Vagina (tissue), 2 donors: ENCODE data around the gene CDC73. TPM values are rescaled to one million over a fixed set of nuclear protein-coding genes. Genes with fewer than 3 reads are reported as not detected.
A peak's percentile ranks its signal among the peaks of the same experiment; 100 is the strongest.

Source experiments
- DNase-seq, 2 donors: peaks; one replicate each; pipeline ENCODE4 v3.0.0-alpha.2; 2017; ENCODE audit errors: extremely low spot score in 2 of 2
- H3K27ac ChIP-seq: fragments of 200-600 bp; sonication (generic); one replicate; pipeline ENCODE4 v1.5.1; 2019
- H3K27me3 ChIP-seq: fragments of 200-600 bp; sonication (generic); one replicate; pipeline ENCODE4 v1.5.1; 2019
- H3K36me3 ChIP-seq, 2 donors: fragments of 200-600 bp; sonication (generic); one replicate each; pipeline ENCODE4 v1.5.1; 2017 to 2019
- H3K4me1 ChIP-seq: fragments of 200-600 bp; sonication (generic); one replicate; pipeline ENCODE4 v1.5.1; 2019
- H3K4me3 ChIP-seq, 2 donors: fragments of 200-600 bp; sonication (generic); 1 replicate in 1 of 2; 2 replicates in 1 of 2; pipeline ENCODE4 v1.5.1; 2016 to 2019
- H3K9me3 ChIP-seq: fragments of 200-600 bp; sonication (generic); one replicate; pipeline ENCODE4 v1.5.1; 2019
- CTCF ChIP-seq, 3 experiments: fragments of 450-650 bp in 2 of 3; fragments of 200-600 bp in 1 of 3; sonication (generic) in 1 of 3; IDR thresholded peaks; one replicate each; pipeline ENCODE4 v1.5.1; 2017 to 2019; ENCODE audit warnings: antibody characterized with exemption in 3 of 3, mild to moderate bottlenecking in 2 of 3, moderate library complexity in 2 of 3
- POLR2A ChIP-seq, 2 donors: fragments of 450-650 bp; IDR thresholded peaks; one replicate each; pipeline ENCODE4 v1.6.1; 2017; ENCODE audit warnings: antibody characterized with exemption in 2 of 2, mild to moderate bottlenecking in 2 of 2, moderate library complexity in 2 of 2
- POLR2AphosphoS5 ChIP-seq, 2 donors: sonication (generic); formaldehyde crosslinking; IDR thresholded peaks; one replicate each; pipeline ENCODE4 v1.9.0; 2017; ENCODE audit warnings: antibody characterized with exemption in 2 of 2, mild to moderate bottlenecking in 2 of 2, low read depth in 1 of 2; ENCODE audit not compliant: insufficient read depth in 1 of 2
- intact Hi-C: fragments of 100-400 bp; cut with DNase I; formaldehyde crosslinking; loops from one replicate; pipeline ENCODE4 v1.15.1; 2023
- total RNA-seq: library from RNA; depleted of rRNA; stranded (reverse); fragments of >200 nt; gene quantifications from one replicate; pipeline ENCODE4 v1.2.3, GENCODE V29; 2016

CDC73 gene
- total RNA-seq, 1 donor from 2014 or later = 28.5 TPM

GRCh38 chr1:193183019-193183627 lies 61.3 kb downstream of the CDC73 start:
- Histone ChIP-seq H3K27me3 (no peaks in the 10 kb centered on the region), H3K9me3 (no peaks in the 10 kb centered on the region), H3K4me3 (no peak overlapping the region), H3K36me3 (no peaks in the 10 kb centered on the region), H3K27ac (no peak overlapping the region), H3K4me1 (peaks cover 34% of the 10 kb centered on the region)
- intact Hi-C loops = no loop called here
- TF ChIP-seq POLR2AphosphoS5 (IDR thresholded peaks at IDR 0.05; ENCODE audit: insufficient read depth in 1 of 2, low read depth in 1 of 2) = no peak
- TF ChIP-seq POLR2A (IDR thresholded peaks at IDR 0.05) = no peak
- peak; percentile 52 to 78 (median 56) for TF ChIP-seq CTCF (IDR thresholded peaks at IDR 0.05)
- no peak for DNase-seq

GRCh38 chr1:193184776-193185175 lies 62.9 kb downstream of the CDC73 start:
- Histone ChIP-seq H3K4me1 (peaks cover 44% of the 10 kb centered on the region), H3K27ac (no peak overlapping the region)

GRCh38 chr1:193185211-193185610 lies 63.4 kb downstream of the CDC73 start:
- H3K4me3 ChIP-seq = no peak overlapping the region
- TF ChIP-seq POLR2A (IDR thresholded peaks at IDR 0.05) (no peak), POLR2AphosphoS5 (IDR thresholded peaks at IDR 0.05; ENCODE audit: insufficient read depth in 1 of 2, low read depth in 1 of 2) (no peak), CTCF (IDR thresholded peaks at IDR 0.05) (no peak)

More at GRCh38 chr1:193184776-193185175, 62.9 kb downstream of the CDC73 start:
- no peak for TF ChIP-seq POLR2AphosphoS5 (IDR thresholded peaks at IDR 0.05; ENCODE audit: insufficient read depth in 1 of 2, low read depth in 1 of 2)
- no peak for TF ChIP-seq POLR2A (IDR thresholded peaks at IDR 0.05)
- no peak for TF ChIP-seq CTCF (IDR thresholded peaks at IDR 0.05)
- DNase-seq = no peak
- Histone ChIP-seq H3K27me3 (no peaks in the 10 kb centered on the region), H3K36me3 (no peaks in the 10 kb centered on the region), H3K9me3 (no peaks in the 10 kb centered on the region), H3K4me3 (no peak overlapping the region)
- intact Hi-C loops = no loop called here

GRCh38 chr1:193185901-193186731 lies 64.3 kb downstream of the CDC73 start, which contains the start of gene B3GALT2:
Gene B3GALT2 (minus strand): TSS chr1:193186613. CDS start chr1:193181562, 5,051 bp downstream.
- DNase-seq = no peak
- Histone ChIP-seq H3K9me3 (no peaks in the 10 kb centered on the region), H3K4me3 (peak within 1 kb of the TSS; percentile 12 to 30), H3K27ac (peak within 1 kb of the TSS; percentile 43), H3K36me3 (no peaks in the 10 kb centered on the region), H3K4me1 (peaks cover 51% of the 10 kb centered on the region), H3K27me3 (no peaks in the 10 kb centered on the region)
- TF ChIP-seq POLR2A (IDR thresholded peaks at IDR 0.05) = no peak
- TF ChIP-seq POLR2AphosphoS5 (IDR thresholded peaks at IDR 0.05; ENCODE audit: insufficient read depth in 1 of 2, low read depth in 1 of 2) = no peak
- no peak for TF ChIP-seq CTCF (IDR thresholded peaks at IDR 0.05)
- intact Hi-C loops = no loop called here

More at GRCh38 chr1:193185211-193185610, 63.4 kb downstream of the CDC73 start:
- no peak overlapping the region for H3K27ac ChIP-seq
- intact Hi-C loops = no loop called here
- no peaks in the 10 kb centered on the region for H3K9me3 ChIP-seq
- no peaks in the 10 kb centered on the region for H3K36me3 ChIP-seq
- no peak for DNase-seq
- H3K27me3 ChIP-seq = no peaks in the 10 kb centered on the region
- peaks cover 44% of the 10 kb centered on the region for H3K4me1 ChIP-seq
